Femur (tissue), 1 donor: Measurements from ENCODE around the gene FRMD1.

Source experiments
- DNase-seq: peaks from one replicate; pipeline ENCODE4 v3.0.0-alpha.2; 2017

FRMD1 gene

GRCh38 chr6:168110437-168110836, 31.4 kb upstream of the FRMD1 start:
- no peak for DNase-seq

GRCh38 chr6:168109171-168109570, 30.2 kb upstream of the FRMD1 start:
- no peak for DNase-seq

DNA sequence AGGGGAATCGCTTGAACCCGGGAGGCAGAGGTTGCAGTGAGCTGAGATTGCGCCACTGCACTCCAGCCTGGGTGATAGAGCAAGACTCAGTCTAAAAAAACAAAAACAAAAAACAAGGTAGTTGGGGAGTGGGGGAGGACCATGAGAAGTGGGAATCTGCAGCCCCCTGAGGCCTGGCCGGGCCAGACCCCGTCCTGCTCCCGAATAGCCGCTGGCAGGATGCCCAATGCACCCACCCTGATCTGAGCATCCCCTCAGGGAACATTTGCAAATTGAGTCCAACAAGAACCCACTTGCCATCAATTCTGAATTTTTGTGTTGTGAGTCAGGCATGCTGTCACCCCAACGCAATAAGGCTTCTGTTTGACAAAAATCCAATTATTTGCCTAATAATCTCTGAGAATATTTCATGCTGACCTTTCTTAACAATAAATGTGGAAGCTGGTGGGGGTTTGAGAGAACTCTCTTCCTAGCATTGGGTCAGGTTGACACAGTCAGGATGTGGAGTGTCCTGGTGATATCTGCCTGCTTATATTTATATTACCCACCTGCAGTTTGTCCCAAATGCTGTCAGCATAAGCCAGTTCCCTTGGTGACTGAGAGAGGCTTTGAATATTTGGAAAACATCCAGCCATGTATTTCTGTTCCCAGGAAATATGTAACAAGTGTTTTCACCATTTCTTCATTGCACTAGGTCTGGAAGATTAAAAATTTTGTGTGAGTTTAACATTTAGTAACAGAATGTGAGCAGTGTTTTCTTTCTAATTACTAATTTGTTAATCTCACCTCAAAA, 28.4 kb upstream of the FRMD1 start:
- DNase-seq, result no peak

DNA sequence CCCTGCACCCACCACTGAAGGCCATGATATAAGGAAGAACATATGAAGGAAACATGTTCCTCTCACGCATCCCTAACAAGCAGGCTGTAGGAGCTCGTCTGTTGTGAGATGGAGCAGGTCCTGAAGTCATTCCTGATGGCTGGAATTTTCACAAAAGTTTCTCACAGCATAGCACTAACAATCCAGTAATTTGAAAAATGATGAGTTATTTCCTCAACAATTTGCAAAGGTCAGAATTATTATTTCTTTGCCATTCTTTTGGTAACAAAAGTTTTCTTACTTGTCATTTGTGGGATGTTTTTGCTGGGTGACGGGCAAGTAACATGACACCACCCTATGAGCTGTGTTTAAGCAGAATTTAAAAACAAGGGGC, 27.6 kb upstream of the FRMD1 start:
- no peak for DNase-seq

DNA sequence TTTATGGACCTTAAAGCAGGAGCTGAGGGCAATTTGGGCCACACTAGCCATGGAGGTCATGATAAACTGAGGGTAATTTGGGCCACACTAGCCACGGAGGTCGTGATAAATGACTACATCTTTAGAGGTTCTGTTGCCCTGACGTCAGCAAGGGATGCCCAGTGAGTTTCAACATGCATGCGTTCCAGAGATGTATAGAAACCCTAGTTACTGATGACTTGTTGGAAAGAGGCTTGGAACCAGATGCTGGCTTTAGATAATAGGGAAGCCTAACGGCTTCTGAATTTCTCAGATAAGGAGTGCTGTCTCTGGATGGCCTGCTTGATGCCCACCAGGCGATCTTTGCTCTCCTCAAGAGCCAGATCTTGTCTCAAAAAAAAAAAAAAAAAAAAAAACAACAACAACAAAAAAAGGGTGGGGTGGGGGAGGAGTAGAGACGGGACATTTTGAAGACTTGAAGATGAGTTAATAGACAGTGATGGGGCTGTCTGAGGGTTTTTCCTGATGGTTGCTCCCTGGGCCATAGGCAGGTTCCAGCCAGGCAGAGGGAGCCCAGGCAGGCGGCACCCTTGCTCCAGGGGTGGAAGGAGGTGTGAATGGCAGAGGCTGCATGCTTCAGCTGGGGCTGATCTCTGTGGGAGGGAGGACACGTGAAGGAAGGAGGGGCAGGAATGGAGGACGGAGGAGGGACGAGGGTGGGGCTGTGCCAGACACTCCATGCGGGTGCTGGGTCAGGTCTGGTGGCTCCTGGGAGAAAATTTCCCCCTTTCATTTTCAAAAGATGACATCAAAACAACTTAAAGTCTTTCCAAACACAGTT, 27.0 kb upstream of the FRMD1 start:
- DNase-seq, result no peak

DNA sequence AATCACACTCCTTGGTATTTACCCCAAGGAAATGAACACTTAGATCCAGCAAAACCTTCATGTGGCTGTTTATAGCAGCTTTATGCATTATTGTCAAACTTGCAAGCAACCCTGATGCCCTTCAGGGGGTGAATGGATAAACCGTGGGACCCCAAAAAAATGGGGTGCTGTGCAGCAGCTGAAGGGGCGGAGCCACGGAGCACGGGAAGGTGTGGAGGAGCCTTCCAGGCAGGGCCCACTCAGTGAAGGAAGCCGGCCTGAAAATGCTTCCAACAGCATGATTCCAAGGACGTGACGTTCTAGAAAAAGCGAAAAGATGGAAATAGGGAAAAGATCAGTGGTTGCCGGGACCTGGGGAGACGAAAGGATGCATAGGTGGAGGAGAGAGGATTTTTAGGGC, 25.6 kb upstream of the FRMD1 start:
- no peak for DNase-seq

GRCh38 chr6:168103050-168103830, 24.2 kb upstream of the FRMD1 start:
- no peak for DNase-seq

- no peak for DNase-seq
Observed at GRCh38 chr6:168102315-168102985, 23.4 kb upstream of the FRMD1 start.

- no peak for DNase-seq
Observed at GRCh38 chr6:168101590-168102314, 22.7 kb upstream of the FRMD1 start.

DNA sequence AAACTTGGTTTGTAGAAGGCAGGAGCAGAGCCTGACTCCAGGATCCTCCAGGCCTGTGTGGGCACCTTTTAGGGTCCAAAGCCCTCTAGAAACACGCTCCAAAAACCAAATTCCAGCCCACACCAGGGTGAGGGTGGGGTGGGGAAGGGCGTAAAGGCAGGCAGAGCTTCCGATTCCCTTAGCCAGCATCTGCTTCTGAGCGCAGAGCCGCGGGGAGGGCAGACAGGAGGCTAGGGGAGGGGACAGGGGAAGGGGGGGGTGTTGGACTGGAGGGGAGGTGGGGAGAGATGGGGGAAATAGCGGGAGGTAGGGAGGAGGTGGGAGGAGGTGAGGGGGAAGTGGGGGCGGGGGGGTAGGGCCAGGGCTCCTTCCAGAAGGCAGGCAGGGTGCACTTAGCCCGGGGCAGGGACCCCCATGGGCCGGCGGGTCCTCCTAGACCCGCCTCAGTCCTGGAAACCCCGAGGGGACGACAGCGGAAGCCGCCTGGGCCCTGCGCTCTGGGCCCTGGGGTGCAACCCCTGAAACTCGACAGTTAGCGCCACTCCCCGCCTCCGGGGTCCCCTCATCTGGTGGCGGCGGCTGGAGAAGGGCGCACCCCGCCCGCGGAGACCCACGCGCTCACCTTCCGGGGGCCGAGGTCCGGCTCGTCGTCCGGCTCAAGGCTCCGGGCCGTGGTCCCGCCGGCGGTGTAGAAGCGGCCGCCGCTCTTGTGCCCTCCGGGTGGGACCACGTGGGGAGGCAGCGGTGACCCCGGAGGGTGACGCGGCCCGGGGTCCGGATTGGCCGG, 22.0 kb upstream of the FRMD1 start:
- no peak for DNase-seq

GRCh38 chr6:168100011-168100802, 21.2 kb upstream of the FRMD1 start:
- DNase-seq, result no peak

- DNase-seq, result no peak
Observed at GRCh38 chr6:168099201-168100010, 20.4 kb upstream of the FRMD1 start.

DNA sequence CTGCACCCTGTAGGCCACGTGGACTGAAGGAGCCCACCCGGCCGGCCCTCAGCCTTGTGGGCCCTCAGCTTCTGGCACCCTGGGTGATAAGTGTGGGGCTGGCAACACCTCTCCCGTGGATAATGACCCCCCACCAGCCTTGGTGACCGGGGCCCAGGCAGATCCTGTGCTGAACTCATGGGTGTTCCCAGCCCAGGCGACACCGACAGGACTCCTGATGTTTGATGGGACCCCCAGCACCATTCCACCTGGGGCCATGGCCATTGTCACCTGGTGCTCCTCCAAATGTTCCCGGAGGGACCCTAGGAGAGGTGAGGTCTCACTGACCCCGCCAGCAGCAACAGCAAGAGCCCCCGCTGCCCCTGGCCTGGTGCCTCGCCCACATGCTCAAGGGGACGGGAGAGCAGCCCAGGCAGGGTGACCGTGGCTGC, 19.4 kb upstream of the FRMD1 start:
- no peak for DNase-seq

GRCh38 chr6:168097621-168098430, 18.8 kb upstream of the FRMD1 start:
- DNase-seq, result no peak

DNA sequence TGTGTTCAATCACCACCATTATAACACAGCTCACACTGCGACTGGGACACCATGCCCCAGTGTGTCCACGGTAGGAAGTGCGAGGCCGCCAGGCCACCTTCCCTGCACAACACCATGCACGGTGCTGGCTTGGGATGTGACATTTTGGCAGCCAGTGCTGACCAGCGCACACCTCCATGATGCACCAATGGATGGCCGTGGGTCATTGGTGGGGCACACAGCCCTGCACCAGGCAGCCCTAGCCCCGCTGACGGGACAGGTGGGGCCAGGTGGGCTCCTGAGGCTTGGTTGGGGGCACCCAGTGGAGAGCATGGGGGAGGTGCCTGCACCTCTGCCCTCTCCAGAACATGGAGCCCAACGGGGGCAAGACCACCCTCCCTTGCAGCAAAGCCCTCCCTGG, 18.2 kb upstream of the FRMD1 start:
- no peak for DNase-seq

GRCh38 chr6:168096271-168096764, 17.3 kb upstream of the FRMD1 start:
- DNase-seq, result no peak

GRCh38 chr6:168095716-168096250, 16.8 kb upstream of the FRMD1 start:
- DNase-seq, result no peak

GRCh38 chr6:168095171-168095691, 16.2 kb upstream of the FRMD1 start:
- no peak for DNase-seq
